Measurements from ENCODE around the gene TMEM123. TPM values are rescaled to one million over a fixed set of nuclear protein-coding genes. Genes with fewer than 3 reads are reported as not detected.

TMEM123 gene
- total RNA-seq, 1 donor from 2014 or later, result 156 TPM

GRCh38 chr11:102476069-102476468 is 23.5 kb upstream of the TMEM123 start:
- DNase-seq (ENCODE audit: extremely low spot score in 2 of 2), result no peak
- intact Hi-C loops (cut with DNase I), result no loop called here
- H3K27me3 ChIP-seq, result no peaks in the 10 kb centered on the region
- peaks cover 15% of the 10 kb centered on the region for H3K4me1 ChIP-seq
- no peaks in the 10 kb centered on the region for H3K9me3 ChIP-seq
- no peak for TF ChIP-seq POLR2AphosphoS5 (IDR thresholded peaks at IDR 0.05; ENCODE audit: insufficient read depth in 1 of 2, low read depth in 1 of 2)
- TF ChIP-seq, protein P1, sequence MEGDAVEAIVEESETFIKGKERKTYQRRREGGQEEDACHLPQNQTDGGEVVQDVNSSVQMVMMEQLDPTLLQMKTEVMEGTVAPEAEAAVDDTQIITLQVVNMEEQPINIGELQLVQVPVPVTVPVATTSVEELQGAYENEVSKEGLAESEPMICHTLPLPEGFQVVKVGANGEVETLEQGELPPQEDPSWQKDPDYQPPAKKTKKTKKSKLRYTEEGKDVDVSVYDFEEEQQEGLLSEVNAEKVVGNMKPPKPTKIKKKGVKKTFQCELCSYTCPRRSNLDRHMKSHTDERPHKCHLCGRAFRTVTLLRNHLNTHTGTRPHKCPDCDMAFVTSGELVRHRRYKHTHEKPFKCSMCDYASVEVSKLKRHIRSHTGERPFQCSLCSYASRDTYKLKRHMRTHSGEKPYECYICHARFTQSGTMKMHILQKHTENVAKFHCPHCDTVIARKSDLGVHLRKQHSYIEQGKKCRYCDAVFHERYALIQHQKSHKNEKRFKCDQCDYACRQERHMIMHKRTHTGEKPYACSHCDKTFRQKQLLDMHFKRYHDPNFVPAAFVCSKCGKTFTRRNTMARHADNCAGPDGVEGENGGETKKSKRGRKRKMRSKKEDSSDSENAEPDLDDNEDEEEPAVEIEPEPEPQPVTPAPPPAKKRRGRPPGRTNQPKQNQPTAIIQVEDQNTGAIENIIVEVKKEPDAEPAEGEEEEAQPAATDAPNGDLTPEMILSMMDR (IDR thresholded peaks at IDR 0.05), result no peak
- no peak for TF ChIP-seq POLR2A (IDR thresholded peaks at IDR 0.05)
- H3K36me3 ChIP-seq, result no peaks in the 10 kb centered on the region
- H3K27ac ChIP-seq, result peak overlapping the region; percentile 15
- no peak overlapping the region for H3K4me3 ChIP-seq

DNA sequence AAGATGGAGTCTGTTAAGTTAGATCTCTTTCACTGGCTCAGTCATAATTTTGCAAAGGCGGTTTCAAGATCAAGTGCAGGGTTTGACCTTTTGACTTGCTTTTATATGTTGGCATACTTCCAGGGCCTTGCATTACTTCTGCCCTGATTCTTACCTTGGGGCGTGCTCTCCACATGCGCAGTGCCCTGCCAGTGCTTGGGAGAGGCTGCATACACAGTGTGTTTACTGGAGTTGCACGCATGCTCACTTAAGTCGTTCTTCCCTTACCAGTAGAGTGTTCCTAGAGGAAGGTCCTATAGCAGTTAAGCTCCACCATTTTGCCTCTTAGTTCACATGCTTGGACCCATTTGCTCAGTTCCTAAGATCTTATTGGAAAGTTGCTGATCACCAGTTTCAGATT is 21.0 kb upstream of the TMEM123 start:
- no peak overlapping the region for H3K27ac ChIP-seq
- H3K27me3 ChIP-seq, result no peaks in the 10 kb centered on the region
- intact Hi-C loops (cut with DNase I), result no loop called here
- TF ChIP-seq, protein P1 (IDR thresholded peaks at IDR 0.05), result no peak
- TF ChIP-seq POLR2A (IDR thresholded peaks at IDR 0.05) (no peak), POLR2AphosphoS5 (IDR thresholded peaks at IDR 0.05; ENCODE audit: insufficient read depth in 1 of 2, low read depth in 1 of 2) (no peak)
- no peak for DNase-seq (ENCODE audit: extremely low spot score in 2 of 2)
- peaks cover 31% of the 10 kb centered on the region for H3K4me1 ChIP-seq
- no peaks in the 10 kb centered on the region for H3K36me3 ChIP-seq
- H3K9me3 ChIP-seq, result no peaks in the 10 kb centered on the region
- no peak overlapping the region for H3K4me3 ChIP-seq

DNA sequence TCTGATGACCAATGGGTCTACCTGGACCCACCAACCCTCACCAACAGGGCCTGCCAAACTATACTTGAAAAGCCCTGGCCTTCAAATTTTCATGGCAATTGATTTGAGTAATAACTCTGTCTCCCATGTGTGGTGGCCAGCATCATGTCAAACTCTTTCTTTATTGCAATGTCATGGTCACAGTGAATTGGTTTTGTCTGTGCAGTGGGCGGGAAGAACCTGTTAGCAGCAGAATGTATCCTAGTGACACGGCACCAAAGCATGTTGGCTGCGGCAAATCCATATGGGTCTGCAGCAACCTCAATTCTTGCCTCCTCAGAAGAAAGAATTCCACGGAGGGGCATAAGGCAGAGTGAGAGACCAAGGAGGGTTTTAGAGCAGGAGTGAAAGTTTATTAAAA is 19.6 kb upstream of the TMEM123 start:
- intact Hi-C loops (cut with DNase I), result no loop called here
- DNase-seq (ENCODE audit: extremely low spot score in 2 of 2), result no peak
- Histone ChIP-seq H3K4me3 (no peak overlapping the region), H3K9me3 (no peaks in the 10 kb centered on the region), H3K4me1 (peaks cover 38% of the 10 kb centered on the region), H3K27me3 (no peaks in the 10 kb centered on the region), H3K36me3 (no peaks in the 10 kb centered on the region), H3K27ac (no peak overlapping the region)
- TF ChIP-seq POLR2AphosphoS5 (IDR thresholded peaks at IDR 0.05; ENCODE audit: insufficient read depth in 1 of 2, low read depth in 1 of 2) (no peak), POLR2A (IDR thresholded peaks at IDR 0.05) (no peak)
- TF ChIP-seq, protein P1 (IDR thresholded peaks at IDR 0.05), result no peak

GRCh38 chr11:102471474-102471873 is 18.9 kb upstream of the TMEM123 start:
- Histone ChIP-seq H3K27me3 (no peaks in the 10 kb centered on the region), H3K9me3 (no peaks in the 10 kb centered on the region), H3K4me3 (no peak overlapping the region), H3K27ac (no peak overlapping the region), H3K4me1 (peaks cover 31% of the 10 kb centered on the region), H3K36me3 (no peaks in the 10 kb centered on the region)
- intact Hi-C loops (cut with DNase I), result no loop called here
- DNase-seq (ENCODE audit: extremely low spot score in 2 of 2), result no peak
- TF ChIP-seq POLR2A (IDR thresholded peaks at IDR 0.05) (no peak), POLR2AphosphoS5 (IDR thresholded peaks at IDR 0.05; ENCODE audit: insufficient read depth in 1 of 2, low read depth in 1 of 2) (no peak)
- TF ChIP-seq, protein P1 (IDR thresholded peaks at IDR 0.05), result no peak

- DNase-seq (ENCODE audit: extremely low spot score in 2 of 2), result no peak
- Histone ChIP-seq H3K36me3 (no peaks in the 10 kb centered on the region), H3K4me1 (peaks cover 25% of the 10 kb centered on the region), H3K27ac (no peak overlapping the region), H3K9me3 (no peaks in the 10 kb centered on the region), H3K27me3 (no peaks in the 10 kb centered on the region), H3K4me3 (no peak overlapping the region)
- TF ChIP-seq POLR2A (IDR thresholded peaks at IDR 0.05) (no peak), POLR2AphosphoS5 (IDR thresholded peaks at IDR 0.05; ENCODE audit: insufficient read depth in 1 of 2, low read depth in 1 of 2) (no peak)
- TF ChIP-seq, protein P1 (IDR thresholded peaks at IDR 0.05), result no peak
- intact Hi-C loops (cut with DNase I), result no loop called here
Measured at GRCh38 chr11:102470251-102470650, 17.7 kb upstream of the TMEM123 start.
